Astrocyte (in vitro differentiated cells and primary cell): Measurements from ENCODE around the gene FAM53B. TPM values are rescaled to one million over a fixed set of nuclear protein-coding genes. Genes with fewer than 3 reads are reported as not detected.

Experiments
- DNase-seq: peaks from one replicate; pipeline ENCODE4 v3.0.0-alpha.2; 2010; ENCODE audit warnings: low read depth
- FAIRE-seq: peaks from 2 replicates; lab custom pipeline; 2011; peaks lifted over from hg19 to GRCh38; lab: Jason Lieb, UNC
- H2AFZ ChIP-seq: 2 replicates; pipeline ENCODE4 v1.6.0; 2012; ENCODE audit warnings: low read depth, low read length, inconsistent platforms
- H3K27ac ChIP-seq: 2 replicates; pipeline ENCODE4 v1.5.1; 2011; ENCODE audit warnings: low read depth, low read length, inconsistent platforms
- H3K27me3 ChIP-seq: 2 replicates; pipeline ENCODE4 v1.6.0; 2011; ENCODE audit warnings: low read length, inconsistent platforms; ENCODE audit not compliant: insufficient read depth
- H3K36me3 ChIP-seq: 2 replicates; pipeline ENCODE4 v1.5.1; 2011; ENCODE audit warnings: low read length, inconsistent platforms; ENCODE audit not compliant: insufficient read depth
- H3K4me1 ChIP-seq: 2 replicates; pipeline ENCODE4 v1.5.1; 2011; ENCODE audit warnings: low read length, inconsistent platforms; ENCODE audit not compliant: insufficient read depth
- H3K4me2 ChIP-seq: 2 replicates; pipeline ENCODE4 v1.6.0; 2012; ENCODE audit warnings: low read length, inconsistent platforms
- H3K4me3 ChIP-seq: 2 replicates; pipeline ENCODE4 v1.5.1; 2011; ENCODE audit warnings: low read depth, mild to moderate bottlenecking, low read length, inconsistent platforms; ENCODE audit not compliant: insufficient read depth
- H3K79me2 ChIP-seq: 2 replicates; pipeline ENCODE4 v1.6.0; 2012; ENCODE audit warnings: mild to moderate bottlenecking, low read length, inconsistent platforms; ENCODE audit not compliant: insufficient read depth
- H3K9ac ChIP-seq: 2 replicates; pipeline ENCODE4 v1.6.0; 2012; ENCODE audit warnings: mild to moderate bottlenecking, low read length, inconsistent platforms
- H3K9me3 ChIP-seq: 2 replicates; pipeline ENCODE4 v1.5.1; 2012; ENCODE audit warnings: low read depth, mild to moderate bottlenecking, low read length, inconsistent platforms; ENCODE audit not compliant: insufficient read depth
- H4K20me1 ChIP-seq: 2 replicates; pipeline ENCODE4 v1.6.0; 2012; ENCODE audit warnings: low read length, inconsistent platforms; ENCODE audit not compliant: insufficient read depth
- H3K27ac Mint-ChIP-seq: one replicate; pipeline ENCODE4 v1.8.0; 2021; ENCODE audit warnings: mild to moderate bottlenecking, mixed read lengths; ENCODE audit not compliant: unreplicated experiment
- H3K27me3 Mint-ChIP-seq: one replicate; pipeline ENCODE4 v1.8.0; 2021; ENCODE audit warnings: low read depth, mixed read lengths; ENCODE audit not compliant: unreplicated experiment
- H3K36me3 Mint-ChIP-seq: one replicate; pipeline ENCODE4 v1.8.0; 2021; ENCODE audit warnings: low read depth, mixed read lengths; ENCODE audit not compliant: unreplicated experiment
- H3K4me1 Mint-ChIP-seq: one replicate; pipeline ENCODE4 v1.8.0; 2021; ENCODE audit warnings: low read depth, mixed read lengths; ENCODE audit not compliant: unreplicated experiment
- H3K4me3 Mint-ChIP-seq: one replicate; pipeline ENCODE4 v1.8.0; 2021; ENCODE audit warnings: mild to moderate bottlenecking, moderate library complexity, mixed read lengths; ENCODE audit not compliant: unreplicated experiment
- H3K9me3 Mint-ChIP-seq: one replicate; pipeline ENCODE4 v1.8.0; 2021; ENCODE audit warnings: mild to moderate bottlenecking, mixed read lengths; ENCODE audit not compliant: unreplicated experiment
- CTCF ChIP-seq: IDR thresholded peaks from 2 replicates; pipeline ENCODE4 v1.5.1; 2011; ENCODE audit warnings: low read depth, mild to moderate bottlenecking, inconsistent platforms, low read length, moderate library complexity; ENCODE audit not compliant: insufficient read depth
- EZH2 ChIP-seq: IDR thresholded peaks from 2 replicates; pipeline ENCODE4 v1.6.1; 2012; ENCODE audit warnings: mild to moderate bottlenecking, low read length, inconsistent platforms; ENCODE audit not compliant: insufficient read depth
- total RNA-seq: library from RNA; stranded (reverse); gene quantifications from 2 replicates; pipeline ENCODE4 v1.2.1, GENCODE V29; 2021

FAM53B gene
- total RNA-seq, 1 donor from 2014 or later: 12.9 TPM

- Mint-ChIP-seq H3K27me3 (no peaks in the 10 kb centered on the region), H3K4me3 (no peak overlapping the region), H3K4me1 (peaks cover 6% of the 10 kb centered on the region), H3K27ac (no peak overlapping the region), H3K36me3 (peaks cover 1% of the 10 kb centered on the region), H3K9me3 (no peaks in the 10 kb centered on the region)
- DNase-seq: no peak
- Histone ChIP-seq H3K27ac (no peak overlapping the region), H3K9me3 (no peaks in the 10 kb centered on the region), H2AFZ (no peak overlapping the region), H3K4me1 (no peaks in the 10 kb centered on the region), H3K4me3 (no peak overlapping the region), H3K79me2 (no peaks in the 10 kb centered on the region), H3K36me3 (no peaks in the 10 kb centered on the region), H3K9ac (no peak overlapping the region), H3K27me3 (no peaks in the 10 kb centered on the region), H4K20me1 (peaks cover 93% of the 10 kb centered on the region), H3K4me2 (no peak overlapping the region)
- TF ChIP-seq CTCF: no peak
- no peak for TF ChIP-seq EZH2
- no peak for FAIRE-seq
Observed at GRCh38 chr10:124669141-124669823, 74.9 kb downstream of the FAM53B start.

- Mint-ChIP-seq H3K27me3 (no peaks in the 10 kb centered on the region), H3K9me3 (no peaks in the 10 kb centered on the region), H3K27ac (no peak overlapping the region), H3K4me3 (no peak overlapping the region), H3K36me3 (peaks cover 1% of the 10 kb centered on the region), H3K4me1 (peaks cover 6% of the 10 kb centered on the region)
- DNase-seq: no peak
- Histone ChIP-seq H3K9me3 (no peaks in the 10 kb centered on the region), H3K9ac (no peak overlapping the region), H3K4me3 (no peak overlapping the region), H3K4me1 (no peaks in the 10 kb centered on the region), H3K27ac (no peak overlapping the region), H3K27me3 (no peaks in the 10 kb centered on the region), H2AFZ (no peak overlapping the region), H4K20me1 (peaks cover 93% of the 10 kb centered on the region), H3K36me3 (no peaks in the 10 kb centered on the region), H3K4me2 (no peak overlapping the region), H3K79me2 (no peaks in the 10 kb centered on the region)
- no peak for FAIRE-seq
- no peak for TF ChIP-seq CTCF
- TF ChIP-seq EZH2: no peak
Observed at GRCh38 chr10:124668517-124669051, 75.6 kb downstream of the FAM53B start.
